ENCODE data around the gene TFB1M.
"Not testable (repeated sequence)": the region's sequence is repeated elsewhere in the genome, so short reads cannot be mapped to it uniquely, and the experiment has no call there.

The TFB1M gene

GRCh38 chr6:155232848-155233247, 81.4 kb downstream of the TFB1M start:
- no peak for DNase-seq

GRCh38 chr6:155230975-155231374, 83.3 kb downstream of the TFB1M start:
- DNase-seq = not testable (repeated sequence)

GRCh38 chr6:155228546-155229166, 85.6 kb downstream of the TFB1M start:
- no peak for DNase-seq

- DNase-seq = no peak
These were observed 87.2 kb downstream of the TFB1M start for GRCh38 chr6:155227046-155227445.

- peak; percentile 25 for DNase-seq
These were observed 89.7 kb downstream of the TFB1M start for GRCh38 chr6:155224618-155225017.

- DNase-seq = peak; percentile 93
These were observed 90.4 kb downstream of the TFB1M start for GRCh38 chr6:155223646-155224451.

GRCh38 chr6:155222506-155222905, 91.8 kb downstream of the TFB1M start:
- no peak for DNase-seq

- DNase-seq = no peak
These were observed 93.2 kb downstream of the TFB1M start for GRCh38 chr6:155221086-155221485.

- DNase-seq = no peak
These were observed 94.4 kb downstream of the TFB1M start for GRCh38 chr6:155219858-155220301.

- DNase-seq = no peak
These were observed 95.0 kb downstream of the TFB1M start for GRCh38 chr6:155219299-155219698.

GRCh38 chr6:155218711-155219110, 95.6 kb downstream of the TFB1M start:
- DNase-seq = not testable (repeated sequence)

- DNase-seq = no peak
These were observed 97.8 kb downstream of the TFB1M start for GRCh38 chr6:155216312-155217046.

GRCh38 chr6:155215906-155216305, 98.4 kb downstream of the TFB1M start:
- DNase-seq = no peak

GRCh38 chr6:155213611-155214372, 100.5 kb downstream of the TFB1M start:
- DNase-seq = no peak

GRCh38 chr6:155212616-155213380, 101.5 kb downstream of the TFB1M start:
- no peak for DNase-seq

GRCh38 chr6:155212106-155212505, 102.2 kb downstream of the TFB1M start:
- DNase-seq = no peak

- DNase-seq = no peak
These were observed 107.1 kb downstream of the TFB1M start for GRCh38 chr6:155207223-155207622.
